ENCODE measurements around the gene GPX5.
"Not testable (repeated sequence)": the region's sequence is repeated elsewhere in the genome, so short reads cannot be mapped to it uniquely, and the experiment has no call there.

Gene GPX5

DNA sequence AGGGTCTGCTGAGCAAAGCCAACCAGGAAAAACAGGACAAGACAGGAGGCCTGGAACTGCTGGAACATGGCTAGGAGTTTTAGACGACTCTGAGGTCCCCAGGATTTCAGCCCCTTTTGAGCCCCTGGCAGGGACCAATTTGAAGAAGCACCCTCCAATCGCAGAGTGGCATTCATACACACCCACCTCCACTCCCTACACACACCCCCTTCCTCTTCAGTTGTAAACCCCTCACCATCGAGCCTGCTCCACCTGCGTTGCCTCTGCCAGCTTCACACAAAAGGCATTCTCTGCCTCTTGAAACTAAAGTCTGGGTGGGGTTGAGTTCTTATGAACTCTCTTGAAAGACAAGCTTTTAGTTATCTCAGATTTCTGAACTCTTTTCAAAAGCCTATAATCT is 10.0 kb upstream of the GPX5 start, which contains the start of gene GPX6:
GPX6 (minus strand) TSS at position 118 of the 400 bp plus-strand sequence; CDS start at position 68, 50 bp downstream.
- DNase-seq: no peak

DNA sequence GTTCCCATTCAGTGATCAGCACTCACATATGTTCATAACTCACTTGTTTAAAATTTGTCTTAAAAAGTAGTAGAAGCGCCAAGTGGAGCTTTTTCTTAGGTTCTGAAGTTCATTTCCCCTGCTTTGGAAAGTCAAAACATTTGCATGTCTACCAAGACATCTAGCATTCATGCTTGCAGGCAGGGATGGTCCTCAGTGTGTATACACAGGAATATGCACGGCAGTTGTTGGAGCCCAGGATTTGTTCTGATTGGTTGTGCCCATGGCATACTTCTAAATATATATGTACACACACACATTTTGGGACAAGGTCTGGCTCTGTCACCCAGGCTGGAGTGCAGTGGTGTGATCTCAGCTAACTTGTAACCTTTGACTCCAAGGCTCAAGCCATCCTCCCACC is 7.7 kb upstream of the GPX5 start:
- no peak for DNase-seq

DNA sequence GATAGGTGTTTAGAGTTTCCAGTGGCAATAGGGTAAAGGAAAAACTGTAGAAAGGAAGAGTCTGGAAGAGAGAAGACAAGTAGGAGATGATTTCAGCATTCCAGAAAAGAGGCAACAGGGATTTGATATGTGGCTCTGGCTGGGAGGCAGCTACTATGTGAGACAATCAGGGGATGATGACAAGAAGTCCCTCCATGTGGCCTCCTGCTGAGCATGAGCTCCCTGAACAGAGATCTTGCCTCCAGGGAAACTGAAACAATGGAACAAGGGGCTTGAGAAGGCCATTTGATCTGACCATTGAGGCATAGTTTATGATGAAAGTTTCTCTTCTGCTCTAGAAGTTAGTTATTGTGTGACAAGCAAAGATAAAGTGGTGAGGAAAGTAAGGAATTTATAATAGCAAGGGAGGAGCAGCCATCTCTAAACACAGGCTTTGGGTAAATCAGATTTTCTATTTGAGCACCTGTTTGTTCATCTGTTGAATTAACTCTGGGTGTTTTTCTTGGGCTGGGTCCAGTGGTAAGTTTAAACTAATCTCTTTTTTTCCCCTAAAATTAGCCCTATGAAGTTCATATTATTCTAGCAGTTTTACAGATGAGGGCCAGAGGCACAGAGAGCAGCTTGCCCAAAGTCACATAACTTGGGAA is 3.0 kb upstream of the GPX5 start:
- DNase-seq: no peak

DNA sequence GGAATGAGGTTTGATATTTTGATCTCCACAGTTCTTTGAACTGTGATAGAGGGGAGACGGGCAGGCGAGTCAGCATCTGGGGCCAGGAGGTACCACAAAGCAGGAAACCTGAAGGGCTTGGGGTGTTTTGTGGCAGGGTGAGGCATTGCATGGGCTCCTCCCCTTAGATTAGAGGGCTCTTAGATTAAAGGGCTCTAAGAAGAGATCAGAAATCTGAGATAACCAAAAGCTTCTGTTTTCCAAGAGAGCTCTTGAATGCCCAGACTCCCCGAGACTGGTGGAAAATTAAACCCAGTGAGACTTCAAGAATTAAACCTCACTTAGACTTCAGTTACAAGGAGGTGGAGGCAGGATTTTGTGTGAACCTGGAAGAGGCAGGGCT is 2.4 kb upstream of the GPX5 start:
- DNase-seq: no peak

DNA sequence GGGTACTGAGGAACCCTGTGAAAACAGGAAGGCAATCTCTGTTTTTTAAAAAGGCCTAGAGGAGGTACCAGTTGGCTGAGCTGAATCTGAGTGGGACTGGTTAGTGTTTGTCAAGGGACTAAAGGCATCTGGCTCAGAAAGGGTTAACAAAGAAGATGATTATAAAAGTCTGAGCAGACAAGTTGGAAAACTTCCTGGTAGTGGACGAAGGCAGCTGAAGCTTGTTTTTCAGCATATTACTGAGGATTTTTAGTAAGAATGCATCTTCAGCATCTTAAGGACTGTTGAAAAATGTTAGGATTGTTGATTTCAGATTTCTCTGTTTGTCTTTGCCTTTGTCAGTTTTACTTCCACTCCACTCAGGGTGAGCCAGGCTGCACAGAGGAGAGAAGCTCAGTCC is 5.1 kb downstream of the GPX5 start:
- DNase-seq: no peak

DNA sequence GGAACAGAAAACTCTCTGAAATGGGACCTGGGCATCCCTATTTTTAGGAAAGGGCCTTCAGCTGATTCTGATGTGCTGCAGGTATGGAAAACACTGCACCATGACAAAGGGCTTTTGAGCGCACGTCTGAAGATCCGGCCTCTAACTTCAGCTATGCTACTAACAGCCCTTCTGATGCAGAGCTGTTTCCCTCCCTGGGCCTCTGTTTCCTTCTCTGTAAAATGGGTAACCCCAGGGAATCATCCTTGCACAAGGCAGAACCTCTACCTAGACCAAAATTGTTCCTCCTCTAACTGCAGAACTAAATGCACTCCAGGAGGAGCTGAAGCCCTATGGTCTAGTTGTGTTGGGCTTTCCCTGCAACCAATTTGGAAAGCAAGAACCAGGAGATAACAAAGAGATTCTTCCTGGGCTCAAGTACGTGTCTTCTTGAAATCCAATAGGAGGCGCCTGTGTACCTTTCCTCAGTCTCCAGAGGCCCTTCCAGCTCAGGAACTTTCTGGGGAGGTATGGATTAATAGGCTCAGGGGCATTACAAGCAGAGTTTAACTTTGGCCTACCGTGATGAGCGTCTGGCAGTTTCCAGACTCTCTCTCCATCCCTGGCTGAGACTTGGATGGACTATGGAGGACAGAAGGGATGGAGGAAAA is 5.9 kb downstream of the GPX5 start:
- no peak for DNase-seq

DNA sequence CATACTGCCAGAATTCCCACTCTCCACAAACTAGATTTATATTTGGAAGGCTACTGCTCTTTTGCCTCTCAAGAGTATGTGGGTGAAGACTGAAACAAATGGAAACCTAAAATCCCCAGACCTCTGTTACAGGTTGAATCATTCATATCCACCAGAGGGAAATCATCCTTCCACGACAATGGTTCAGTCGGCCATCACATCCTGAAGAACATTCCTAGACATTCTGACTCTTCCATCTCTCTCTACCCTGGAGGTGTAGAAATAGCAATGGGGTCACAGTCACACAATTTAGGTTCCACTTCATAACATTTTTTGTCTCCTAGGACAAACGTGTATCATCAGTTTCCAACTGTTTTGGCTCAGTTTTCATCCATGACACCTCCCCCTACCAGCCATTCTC is 8.6 kb downstream of the GPX5 start:
- DNase-seq: no peak

DNA sequence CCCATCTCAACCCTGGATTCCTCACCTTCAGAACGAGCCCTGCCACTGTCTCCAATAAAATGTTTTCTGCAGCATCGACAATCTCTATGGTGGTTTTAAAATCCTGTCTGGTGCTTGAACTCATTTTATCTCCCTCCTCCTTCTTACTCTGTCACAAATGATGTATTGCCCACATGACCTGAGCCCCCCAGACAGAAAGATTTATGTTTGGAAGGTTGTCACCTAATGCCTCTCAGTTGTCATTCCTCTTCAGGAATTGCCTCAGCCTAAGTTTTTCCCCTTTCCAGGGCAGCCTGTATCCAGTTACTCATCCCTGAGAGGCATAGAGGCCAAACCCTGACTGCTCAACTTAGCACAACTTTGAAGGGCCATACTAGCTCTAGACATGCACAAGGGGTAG is 9.2 kb downstream of the GPX5 start:
- DNase-seq: no peak

DNA sequence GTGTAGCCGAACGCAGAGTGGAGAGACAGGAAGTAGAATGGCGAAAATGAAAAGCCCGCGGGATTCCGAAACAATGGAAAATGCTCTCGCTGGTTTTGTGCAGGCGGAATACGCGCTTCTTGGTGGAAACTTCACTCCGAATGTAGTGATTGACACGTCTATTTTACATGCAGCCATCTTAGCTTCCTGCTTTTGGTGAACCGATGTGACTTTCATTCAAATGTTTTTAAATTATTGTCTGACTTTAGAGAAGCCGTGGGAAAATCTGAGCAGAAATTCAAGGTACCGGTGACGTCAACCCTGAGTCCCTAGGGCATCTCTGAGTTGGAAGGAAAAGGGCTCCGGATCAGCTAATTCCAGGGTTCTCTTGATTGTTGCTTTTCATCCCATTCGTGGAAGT is 11.4 kb downstream of the GPX5 start:
- DNase-seq: no peak

DNA sequence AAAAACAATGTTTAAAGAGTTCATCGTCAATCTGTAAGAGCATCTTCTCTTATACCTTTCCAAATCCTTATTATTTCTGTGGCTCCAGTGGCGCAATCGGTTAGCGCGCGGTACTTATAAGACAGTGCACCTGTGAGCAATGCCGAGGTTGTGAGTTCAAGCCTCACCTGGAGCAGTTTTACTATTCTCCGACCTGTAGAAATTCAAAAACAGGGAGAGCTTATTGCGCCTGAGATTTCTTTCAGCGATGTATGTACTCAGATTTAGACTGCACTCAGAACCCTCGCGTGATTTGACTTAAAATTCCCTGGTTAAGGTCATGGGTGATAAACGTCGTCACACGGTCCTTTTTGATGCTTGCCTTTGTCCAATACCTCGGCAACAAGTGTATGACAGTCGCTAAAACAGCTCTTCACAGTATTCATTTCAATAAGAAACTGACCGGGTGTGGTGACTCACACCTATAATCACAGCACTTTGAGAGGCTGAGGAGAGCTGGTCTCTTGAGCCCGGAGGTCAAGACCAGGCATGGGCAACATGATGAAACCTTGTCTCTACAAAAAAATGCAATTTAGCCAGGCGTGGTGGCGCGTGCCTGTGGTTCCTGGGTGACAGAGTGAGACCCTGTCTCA is 11.9 kb downstream of the GPX5 start:
- DNase-seq: no peak

DNA sequence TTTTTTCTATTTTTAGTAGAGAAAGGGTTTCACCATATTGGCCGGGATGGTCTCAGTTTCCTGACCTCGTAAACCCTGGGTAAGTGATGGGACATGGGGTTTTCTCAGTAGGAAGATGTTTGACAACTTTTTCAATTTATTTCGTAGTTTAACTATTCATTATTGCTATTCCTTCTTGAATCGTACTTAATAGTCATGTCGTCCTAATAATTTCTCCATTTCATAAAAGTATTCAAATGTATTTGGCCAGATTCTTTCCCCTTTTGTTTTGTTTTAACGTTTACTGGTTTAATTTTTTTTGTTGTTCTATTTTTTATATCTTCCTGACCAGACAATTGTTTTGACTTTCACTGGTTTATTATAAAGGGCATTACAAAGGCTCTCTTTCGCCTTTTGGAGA is 16.3 kb downstream of the GPX5 start:
- no peak for DNase-seq

DNA sequence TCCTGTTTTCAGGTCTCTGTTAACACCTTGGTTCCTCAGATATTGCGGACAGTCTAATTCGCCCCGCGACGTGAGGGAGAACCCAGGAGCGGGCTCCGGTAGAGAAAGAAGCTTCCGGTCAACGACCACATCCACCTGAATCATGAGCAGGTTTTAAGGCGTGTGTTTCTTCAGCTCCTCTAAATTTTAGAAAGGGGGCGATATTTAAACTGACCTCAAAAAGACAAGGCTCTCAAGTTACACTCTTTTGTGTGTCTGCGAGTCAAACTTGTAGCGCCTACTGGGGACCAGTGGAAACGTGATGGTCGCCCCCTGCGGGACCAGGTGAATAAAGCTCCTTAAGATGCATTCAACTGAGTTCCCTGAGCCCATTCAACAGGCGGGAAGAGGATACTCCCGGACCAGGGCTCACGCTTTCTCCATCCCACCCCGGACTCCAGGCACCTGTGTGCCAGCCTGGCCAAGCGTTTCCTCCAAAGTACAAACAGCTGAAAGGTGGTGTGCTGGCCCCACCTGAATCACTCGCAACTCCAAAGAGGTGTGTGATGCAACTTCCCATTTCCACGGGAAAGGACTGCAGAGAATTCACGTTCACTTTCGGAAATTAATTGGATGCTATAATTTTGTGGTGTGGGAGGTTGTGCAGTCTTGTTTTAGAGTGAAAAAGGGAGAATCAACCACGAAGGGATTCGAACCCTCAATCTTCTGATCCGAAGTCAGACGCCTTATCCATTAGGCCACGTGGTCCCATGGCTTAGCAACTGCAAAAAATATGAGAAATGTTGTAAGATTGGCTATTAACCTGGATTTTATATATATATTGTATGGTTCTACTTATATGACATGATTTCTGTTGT is 17.0 kb downstream of the GPX5 start:
- peak; percentile 82 to 91 for DNase-seq

DNA sequence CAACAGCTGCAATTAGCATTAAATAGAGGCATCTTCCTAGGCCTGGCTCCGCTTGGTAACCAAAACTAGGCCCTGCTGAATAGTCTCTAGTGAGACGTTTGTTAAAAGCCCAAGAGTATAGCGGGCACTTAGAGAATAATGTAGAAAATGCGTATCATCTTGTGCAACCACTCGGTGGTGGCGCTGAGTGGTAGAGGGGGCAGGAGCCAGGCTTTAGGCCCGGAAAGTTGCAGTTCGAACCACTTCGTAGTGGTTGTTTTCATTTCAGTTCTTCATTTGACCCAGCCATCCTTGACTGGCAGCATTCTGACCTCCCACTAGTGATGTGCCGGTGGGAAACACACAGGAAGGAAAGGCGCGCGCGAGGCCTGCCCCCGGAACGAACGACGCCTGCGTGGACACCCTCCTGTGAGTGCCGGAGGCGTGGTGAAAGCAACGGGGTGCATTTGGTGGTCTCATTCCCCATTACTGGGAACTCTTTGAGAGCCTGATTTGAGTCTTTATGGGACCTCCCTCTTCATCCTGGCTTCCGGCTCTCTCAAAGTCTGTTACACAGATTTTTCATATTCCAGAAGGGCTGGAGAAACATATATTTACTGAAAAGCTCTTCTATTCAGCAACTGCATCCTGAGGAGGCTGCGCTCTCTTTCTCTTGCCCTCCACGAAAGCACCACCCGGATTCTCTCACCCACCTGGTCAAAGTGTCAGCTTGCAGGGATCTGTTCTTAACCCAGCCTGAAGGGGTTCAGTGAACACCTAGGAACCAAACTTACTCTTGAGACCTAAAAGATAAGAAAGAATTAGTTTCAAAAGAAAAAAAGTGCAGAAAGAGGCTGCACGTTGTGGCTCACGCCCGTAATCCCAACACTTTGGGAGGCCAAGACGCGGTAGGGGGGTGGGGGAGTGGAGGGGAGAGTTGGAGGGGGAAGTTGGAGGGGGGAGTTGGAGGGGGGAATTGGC is 18.2 kb downstream of the GPX5 start:
- DNase-seq: no peak

DNA sequence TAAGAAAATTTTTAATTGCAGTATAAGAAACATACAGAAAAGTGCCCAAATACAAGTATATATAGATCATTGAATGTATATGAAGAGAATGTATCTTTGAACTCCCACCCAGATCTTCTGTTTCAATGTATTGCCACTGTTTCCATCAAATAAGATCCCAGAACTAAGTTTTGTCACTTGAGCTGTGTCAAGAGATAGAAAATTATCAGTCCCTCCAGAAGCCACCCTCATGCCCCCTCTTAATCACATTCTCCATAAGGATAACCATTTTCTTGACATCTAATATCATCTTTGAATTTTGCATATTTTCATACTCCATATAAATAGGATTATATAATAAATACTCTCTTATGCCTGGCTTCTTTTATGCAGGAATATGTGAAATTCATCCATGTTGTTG is 20.3 kb downstream of the GPX5 start:
- DNase-seq: no peak

DNA sequence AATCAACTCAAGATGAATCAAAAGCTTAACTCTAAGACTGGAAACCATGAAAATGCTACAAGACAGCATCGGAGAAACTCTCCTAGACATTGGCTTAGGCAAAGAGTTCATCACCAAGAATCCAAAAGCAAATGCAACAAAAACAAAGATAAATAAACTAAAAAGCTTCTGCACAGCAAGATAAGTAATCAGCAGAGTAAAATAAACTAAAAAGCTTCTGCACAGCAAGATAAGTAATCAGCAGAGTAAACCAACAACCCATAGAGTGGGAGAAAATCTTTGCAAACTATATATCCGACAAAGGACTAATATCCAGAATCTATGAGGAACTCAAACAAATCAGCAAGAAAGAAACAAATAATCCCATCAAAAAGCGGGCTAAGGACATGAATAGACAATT is 21.3 kb downstream of the GPX5 start:
- not testable (repeated sequence) for DNase-seq

DNA sequence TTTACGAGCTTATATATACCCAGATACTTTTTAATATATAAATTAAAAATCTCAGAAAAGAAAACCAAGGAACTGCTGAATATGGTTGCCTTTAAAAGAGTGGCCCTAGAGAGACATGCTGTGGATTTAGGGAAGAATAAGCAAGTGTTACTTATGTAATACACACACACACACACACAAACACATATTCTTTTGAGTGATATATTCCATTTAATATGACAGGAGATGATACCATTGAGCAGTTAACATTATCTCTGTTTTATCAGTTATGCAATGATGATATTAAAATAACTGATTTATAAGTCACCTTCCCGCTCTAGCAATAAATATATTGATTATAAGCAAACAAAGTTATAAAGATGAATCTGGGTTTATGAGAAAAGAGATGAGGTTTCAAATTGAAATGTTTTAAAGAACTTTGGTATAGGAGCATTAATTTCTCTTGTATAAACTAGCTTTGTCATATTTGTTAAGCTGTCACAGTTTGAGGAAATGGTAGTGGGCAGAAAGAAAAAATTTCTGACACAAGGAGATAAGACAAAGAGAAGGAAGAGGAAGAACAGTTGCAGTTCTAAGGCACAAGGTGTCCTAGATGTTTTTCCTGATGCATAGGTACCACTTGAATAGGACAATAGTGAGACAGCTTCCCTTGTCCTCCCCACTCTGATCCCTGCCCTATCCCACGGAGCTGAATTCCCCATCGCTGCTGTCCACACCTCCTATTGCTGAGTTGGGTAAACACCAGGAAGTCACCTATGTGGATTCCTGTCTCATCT is 26.4 kb downstream of the GPX5 start:
- no peak for DNase-seq

DNA sequence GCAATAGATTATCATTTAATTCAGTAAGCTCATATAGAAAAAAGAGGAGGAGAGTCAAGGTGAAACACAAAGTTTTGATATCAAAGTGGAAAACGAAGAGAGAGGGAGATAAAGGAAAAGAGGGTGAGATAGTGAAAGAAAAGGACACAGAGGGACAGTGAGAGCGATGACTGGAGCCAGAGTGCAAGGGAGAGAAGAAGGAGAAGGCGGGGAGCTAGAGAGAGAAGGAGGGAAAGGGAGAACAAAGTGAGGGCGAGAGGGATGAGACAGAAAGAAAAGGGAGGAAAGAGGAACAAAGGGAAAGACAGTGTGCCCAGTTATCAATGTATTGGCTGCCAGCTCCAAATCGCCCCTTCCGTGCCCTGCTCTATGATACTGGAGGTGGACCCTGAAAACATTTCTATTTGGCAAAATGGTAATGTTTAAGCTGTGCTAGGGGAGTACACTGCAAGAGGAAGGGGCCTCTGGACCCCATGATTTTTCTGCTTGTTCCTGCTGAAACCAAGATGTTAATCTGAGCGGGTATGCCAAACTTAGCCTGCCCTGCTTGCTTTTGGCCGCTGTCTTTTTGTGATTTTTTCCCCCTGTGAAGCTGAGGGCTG is 27.8 kb downstream of the GPX5 start:
- DNase-seq: no peak

DNA sequence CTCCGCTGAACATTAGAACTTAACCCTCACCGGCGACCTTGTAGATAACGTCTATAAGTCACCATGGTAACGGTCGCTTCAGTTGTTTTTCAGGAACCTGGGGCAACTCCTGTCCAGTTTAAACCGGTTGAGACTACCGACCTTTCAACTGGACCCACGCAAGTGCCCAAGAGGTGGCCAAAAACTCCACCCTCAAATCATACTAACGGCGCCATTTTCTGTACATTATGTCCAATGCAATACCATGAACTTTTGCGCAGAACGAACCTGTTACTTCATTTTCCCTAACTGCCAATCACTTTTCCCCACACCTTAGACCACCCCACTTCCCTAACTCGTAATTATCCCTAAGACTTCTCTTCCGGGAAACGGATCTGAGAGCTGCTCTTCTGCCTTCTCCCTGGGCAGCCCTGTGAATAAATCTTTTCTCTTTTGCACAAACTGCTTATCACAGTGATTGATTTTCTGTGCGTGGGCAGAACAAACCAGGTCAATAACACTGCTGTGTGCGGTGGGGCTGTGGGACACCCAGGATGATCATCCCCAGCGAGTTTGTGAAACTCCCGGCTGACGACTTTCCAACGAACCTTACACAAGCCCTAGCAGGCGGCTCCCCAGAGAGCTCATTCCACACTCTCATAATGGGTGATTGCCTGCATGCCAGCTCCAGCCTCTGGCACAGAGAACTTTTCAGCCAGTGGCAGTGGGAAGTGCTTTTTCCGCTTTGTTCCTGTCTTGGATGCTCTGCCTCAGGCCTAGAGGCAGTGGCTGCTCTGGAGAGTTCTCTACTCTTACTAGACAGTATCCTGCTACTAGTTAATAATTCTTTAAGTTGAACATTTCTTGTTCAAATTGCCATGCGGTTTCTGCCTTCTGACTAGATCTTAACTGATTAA is 28.6 kb downstream of the GPX5 start:
- no peak for DNase-seq

DNA sequence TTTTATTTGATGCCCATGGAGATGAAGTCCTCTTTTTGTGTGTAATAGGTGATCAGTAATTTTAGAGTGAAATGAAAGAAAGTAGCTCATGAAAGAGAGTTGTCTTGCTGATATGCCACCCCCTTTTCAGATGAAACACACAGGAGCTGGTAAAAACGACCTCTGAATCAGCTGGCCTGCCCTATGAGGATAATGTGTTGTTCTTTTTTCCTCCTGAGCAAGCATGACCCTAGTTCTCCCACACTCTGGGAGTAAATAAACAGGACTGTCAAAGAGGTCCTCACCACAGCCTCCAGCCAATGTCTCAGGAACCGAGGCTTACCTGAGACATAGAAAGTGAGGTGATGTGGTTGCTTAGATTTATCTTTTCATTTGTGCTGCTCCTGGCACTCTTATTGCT is 29.5 kb downstream of the GPX5 start:
- no peak for DNase-seq

DNA sequence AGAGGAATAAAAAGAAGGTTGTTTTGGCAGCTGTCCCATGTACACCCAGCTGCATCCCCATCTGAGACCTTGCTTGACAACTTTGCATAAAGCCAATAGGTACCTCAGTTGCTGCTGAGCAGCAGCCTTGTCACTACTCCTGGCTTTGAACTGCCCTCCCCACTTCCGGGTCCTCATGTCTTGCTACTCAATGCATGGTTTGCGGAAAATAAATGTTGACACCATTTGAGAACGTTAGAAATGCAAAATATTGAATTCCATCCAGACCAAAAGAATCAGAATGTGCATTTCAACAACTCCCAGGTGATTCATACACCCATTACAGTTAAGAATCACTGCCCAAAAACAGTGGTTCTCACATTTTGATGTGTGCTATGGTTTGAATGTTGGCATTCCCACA is 32.9 kb downstream of the GPX5 start:
- peak; percentile 69 to 82 for DNase-seq
